HG03439 (cell line): ENCODE measurements around the gene INPP1.
"Not testable (repeated sequence)": the region's sequence is repeated elsewhere in the genome, so short reads cannot be mapped to it uniquely, and the experiment has no call there.

Experiments
- ATAC-seq: cut with Tn5 transposase; IDR thresholded peaks from one replicate; pipeline ENCODE4 v1.9.1; 2021; ENCODE audit warnings: mild to moderate bottlenecking, moderate library complexity; ENCODE audit not compliant: unreplicated experiment

Gene INPP1

GRCh38 chr2:190343536-190344275 lies at the start of gene INPP1:
Gene INPP1, plus strand, starts transcription at chr2:190343589. Its CDS starts 16,514 bp downstream, at chr2:190360103.
- peak; percentile 55 for ATAC-seq

DNA sequence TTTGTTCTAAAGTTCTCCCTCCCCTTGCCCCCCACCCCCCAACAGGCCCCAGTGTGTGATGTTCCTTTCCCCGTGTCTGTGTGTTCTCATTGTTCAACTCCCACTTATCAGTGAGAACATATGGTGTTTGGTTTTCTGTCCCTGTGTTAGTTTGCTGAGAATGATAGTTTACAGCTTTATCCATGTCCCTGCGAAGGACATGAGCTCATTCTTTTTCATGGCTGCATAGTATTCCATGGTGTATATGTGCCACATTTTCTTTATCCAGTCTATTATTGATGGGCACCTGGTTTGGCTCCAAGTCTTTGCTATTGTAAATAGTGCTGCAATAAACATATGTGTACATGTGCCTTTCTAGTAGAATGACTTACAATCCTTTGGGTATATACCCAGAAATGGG lies 45.5 kb upstream of the INPP1 start:
- ATAC-seq = not testable (repeated sequence)

GRCh38 chr2:190301032-190301431 lies 42.4 kb upstream of the INPP1 start:
- ATAC-seq = no peak

GRCh38 chr2:190302052-190302451 lies 41.3 kb upstream of the INPP1 start:
- ATAC-seq = no peak

GRCh38 chr2:190303647-190304046 lies 39.7 kb upstream of the INPP1 start:
- no peak for ATAC-seq

DNA sequence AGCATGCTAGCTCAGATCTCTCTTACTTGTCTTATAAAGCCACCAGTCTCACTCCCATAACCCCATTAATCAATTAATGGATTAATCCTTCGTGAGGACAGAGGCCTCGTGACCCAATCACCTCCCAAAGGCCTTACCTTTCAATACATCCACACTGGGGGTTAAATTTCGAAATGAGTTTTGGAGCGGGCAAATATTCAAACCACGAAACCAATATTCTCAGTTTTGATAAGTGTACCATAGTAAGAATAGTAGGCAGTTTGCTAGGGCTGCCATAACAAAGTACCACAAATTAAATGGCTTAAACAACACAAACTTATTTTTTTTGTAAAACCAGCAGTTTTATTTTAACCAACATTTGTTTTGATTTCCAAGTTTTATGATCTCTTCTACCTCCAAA lies 39.0 kb upstream of the INPP1 start:
- ATAC-seq = no peak

- no peak for ATAC-seq
Measured at GRCh38 chr2:190308031-190308430, 35.4 kb upstream of the INPP1 start.

DNA sequence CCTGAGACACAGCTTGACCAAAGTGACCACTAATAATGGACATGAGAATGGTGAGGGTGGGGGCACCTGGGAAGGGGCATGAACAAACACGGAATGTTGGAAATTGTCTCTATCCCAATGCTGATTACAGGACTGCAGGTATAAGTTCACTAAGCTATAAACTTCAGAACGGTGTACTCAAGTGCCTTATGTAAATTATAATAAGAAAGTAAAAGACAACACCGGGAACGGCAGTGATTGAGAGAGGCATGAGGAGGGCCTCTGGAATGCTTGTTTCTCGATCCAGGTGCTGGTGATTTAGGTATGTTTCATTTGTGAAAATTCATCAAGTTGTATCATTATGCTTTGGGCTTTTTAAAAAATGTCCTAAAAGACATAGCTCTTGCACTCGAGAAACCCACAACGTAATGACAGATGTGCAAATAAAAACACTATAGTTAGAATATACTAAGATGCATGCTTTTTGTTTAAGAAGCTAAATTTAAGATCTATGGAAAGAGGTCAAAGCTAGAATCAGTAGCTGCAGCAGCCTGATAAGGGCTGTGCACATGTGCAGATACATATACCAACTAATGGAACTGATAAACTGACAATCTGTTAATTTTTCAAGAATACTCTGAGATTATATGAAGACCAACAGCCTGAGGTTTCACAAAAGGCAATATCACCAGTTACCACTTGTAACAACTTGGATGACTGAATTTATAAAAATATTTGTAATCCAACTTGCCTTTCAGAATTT lies 31.3 kb upstream of the INPP1 start:
- no peak for ATAC-seq

DNA sequence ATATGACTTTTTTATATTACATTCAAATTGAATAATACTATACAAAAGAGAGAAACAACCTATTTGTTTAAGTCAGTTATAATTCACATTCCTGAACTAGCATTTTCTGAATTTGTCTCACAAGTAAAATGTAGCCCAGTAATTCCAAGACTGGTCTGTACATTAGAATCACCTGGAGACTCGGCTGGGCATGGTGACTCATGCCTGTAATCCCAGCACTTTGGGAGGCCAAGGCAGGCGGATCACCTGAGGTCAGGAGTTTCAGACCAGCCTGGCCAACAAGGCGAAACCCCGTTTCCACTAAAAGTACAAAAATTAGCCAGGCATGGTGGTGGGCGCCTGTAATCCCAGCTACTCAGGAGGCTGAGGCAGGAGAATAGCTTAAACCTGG lies 30.8 kb upstream of the INPP1 start:
- not testable (repeated sequence) for ATAC-seq

- no peak for ATAC-seq
Measured at GRCh38 chr2:190313880-190314279, 29.5 kb upstream of the INPP1 start.

- no peak for ATAC-seq
Measured at GRCh38 chr2:190315273-190315672, 28.1 kb upstream of the INPP1 start.

GRCh38 chr2:190318514-190318913 lies 24.9 kb upstream of the INPP1 start:
- ATAC-seq = no peak

- peak; percentile 33 for ATAC-seq
Measured at GRCh38 chr2:190318931-190319554, 24.3 kb upstream of the INPP1 start.

DNA sequence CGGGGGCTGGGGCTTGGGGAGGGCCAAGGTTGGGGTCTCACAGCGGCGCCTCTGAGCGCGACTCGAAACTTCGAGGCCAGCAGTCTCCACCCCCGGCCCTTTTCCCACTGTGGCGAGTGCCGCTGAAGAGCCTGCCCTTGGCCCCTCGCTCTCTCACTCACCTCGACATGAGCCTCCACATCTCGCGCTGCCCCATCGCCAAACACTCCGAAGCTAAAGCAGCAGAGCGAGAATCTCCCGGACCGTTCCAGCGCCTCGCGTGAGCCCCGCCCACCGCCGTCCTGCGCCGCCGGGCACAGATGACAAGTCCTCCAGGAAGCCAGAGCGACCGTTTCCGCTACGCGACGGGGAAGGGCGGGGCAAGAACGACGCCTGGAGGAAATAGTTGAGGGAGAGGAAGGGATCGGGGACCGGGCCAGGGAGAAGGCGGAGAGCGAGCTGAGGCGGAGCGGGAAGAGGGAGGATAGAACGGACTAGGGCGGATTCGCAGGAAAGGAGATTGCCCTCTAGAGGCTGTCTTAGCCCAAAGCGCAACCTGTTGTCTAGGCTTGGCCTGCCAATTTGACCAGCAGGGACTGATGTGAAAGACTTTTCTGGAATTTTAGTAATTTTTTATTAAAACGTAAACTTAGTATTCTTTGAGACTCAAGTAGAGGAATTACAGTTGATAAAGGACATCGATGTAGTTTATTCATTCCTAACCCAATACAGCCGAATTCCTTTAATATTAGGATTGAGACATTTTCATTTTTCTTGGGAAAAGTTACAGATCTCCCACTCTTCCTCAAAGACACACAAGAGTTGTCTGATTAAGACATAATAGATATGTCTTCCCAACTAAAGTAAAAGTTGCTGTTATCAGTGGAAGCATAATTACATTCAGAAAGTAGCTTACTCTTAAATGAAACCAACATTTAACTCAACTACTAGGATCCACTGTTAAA lies 23.6 kb upstream of the INPP1 start, which contains the start of gene HIBCH:
Gene HIBCH, minus strand, starts transcription at position 272 of the 944 bp plus-strand sequence. Its CDS starts 76 bp downstream, at position 196.
- peak; percentile 92 for ATAC-seq

DNA sequence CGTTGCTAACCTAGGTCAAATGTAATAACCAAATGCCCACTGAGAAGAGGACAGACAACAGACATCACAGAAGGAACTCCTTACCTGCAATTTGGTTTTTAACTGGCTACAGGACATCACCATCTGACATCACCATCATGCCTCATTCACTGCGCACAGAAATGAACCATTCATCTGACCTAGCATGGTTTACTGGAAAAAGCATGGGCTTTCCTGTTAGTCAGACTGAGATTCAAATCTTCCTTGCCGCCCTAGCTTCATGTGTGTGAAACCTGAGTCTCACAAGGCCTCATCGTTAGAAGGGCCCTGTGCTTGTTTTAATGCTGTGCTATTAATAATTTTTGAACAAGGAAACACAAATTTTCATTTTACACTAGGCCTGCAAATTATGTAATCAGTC lies 22.7 kb upstream of the INPP1 start:
- no peak for ATAC-seq

DNA sequence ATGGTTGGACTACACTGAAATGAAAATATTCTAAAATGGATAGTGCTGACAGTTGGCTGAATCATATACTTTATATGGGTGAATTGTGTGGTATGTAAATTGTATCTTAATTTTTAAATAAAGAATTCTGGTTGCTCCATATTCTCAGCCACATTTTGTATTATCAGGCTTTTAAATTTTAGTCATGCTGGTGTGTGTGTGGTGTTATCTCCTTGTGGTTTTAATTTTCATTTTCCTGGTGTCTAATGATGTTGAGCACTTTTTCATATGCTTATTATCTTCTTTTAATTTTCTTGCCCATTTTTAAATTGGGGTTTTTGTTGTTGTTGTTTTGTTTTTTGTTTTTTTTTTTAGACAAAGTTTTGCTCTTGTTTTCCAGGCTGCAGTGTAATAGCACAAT lies 20.0 kb upstream of the INPP1 start:
- ATAC-seq = no peak

DNA sequence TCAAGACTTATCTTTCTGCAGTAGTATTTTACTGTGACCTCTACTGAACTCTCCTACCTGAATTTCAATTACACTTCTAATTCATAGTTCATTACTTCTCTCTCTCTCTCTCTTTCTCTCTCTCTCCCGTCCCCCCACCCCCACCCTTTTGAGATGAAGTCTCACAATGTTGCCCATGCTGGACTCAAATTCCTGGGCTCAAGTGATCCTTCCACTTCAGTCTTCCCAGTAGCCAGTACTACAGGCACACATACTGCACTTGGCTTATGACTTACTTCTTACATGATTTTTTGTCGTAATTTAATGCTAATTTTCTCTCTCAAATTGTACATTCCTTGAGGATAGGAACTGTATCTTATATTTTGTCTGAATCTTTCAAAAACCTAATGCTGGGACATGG lies 17.8 kb upstream of the INPP1 start:
- ATAC-seq = no peak

GRCh38 chr2:190327867-190328572 lies 15.4 kb upstream of the INPP1 start:
- ATAC-seq = no peak

DNA sequence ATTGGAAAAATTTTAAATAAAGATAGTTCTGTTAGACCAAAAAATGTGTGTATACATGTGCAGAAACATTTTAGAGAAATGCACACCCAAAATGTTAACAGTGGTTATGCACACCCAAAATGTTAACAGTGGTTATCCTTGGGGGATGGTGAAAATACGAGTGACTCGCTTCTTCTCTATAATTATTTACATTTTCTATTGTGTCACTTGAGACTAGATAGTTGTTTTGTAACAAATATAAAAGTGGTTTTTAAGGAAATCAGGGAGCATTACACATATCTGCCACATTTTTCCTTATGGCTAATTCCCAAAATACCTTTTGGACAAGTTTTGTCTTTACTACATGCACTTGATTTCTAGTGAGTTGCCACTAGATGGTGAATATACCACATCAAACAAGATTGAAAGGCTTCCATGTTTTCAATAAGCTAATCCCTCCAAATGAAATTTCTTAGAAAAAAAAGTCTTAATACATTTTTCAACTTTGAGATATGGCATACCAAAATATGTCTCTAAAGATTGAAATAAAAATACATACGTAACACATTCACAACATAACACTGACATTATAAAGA lies 14.7 kb upstream of the INPP1 start:
- ATAC-seq = no peak

DNA sequence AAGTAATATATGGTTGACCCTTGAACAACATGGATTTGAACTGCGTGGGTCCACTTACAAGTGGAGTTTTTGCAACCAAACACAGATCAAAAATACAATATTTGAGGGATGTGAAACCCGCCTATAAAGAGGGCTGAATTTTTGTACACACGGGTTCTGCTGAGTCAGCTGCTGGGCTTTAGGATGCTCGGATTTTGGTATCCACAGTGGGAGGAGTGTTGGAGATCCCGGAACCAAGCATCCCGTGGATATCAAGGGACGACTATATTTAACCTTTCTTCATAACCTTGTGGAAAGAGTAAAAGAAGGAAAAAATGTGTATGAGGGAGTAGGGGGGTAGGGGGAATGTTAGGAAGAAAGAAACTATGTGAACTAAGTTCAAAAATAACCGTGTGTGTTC lies 10.0 kb upstream of the INPP1 start:
- no peak for ATAC-seq
